HFF-Myc (cell line): ENCODE data around the gene POMZP3.
"Not testable (repeated sequence)": the region's sequence is repeated elsewhere in the genome, so short reads cannot be mapped to it uniquely, and the experiment has no call there.

Experiments
- DNase-seq: peaks from one replicate; pipeline ENCODE4 v3.0.0-alpha.2; 2011; ENCODE audit warnings: low read depth; ENCODE audit errors: extremely low read depth
- H3K4me3 ChIP-seq: replicated peaks from 2 replicates; pipeline ENCODE4 v1.5.1; 2011; ENCODE audit warnings: low read depth, mild to moderate bottlenecking, control low read depth, low read length

POMZP3 gene

GRCh38 chr7:76598590-76599264, 28.4 kb downstream of the POMZP3 start:
- H3K4me3 ChIP-seq, DNase-seq: not testable (repeated sequence)

GRCh38 chr7:76597288-76597687, 29.8 kb downstream of the POMZP3 start:
- not testable (repeated sequence) for DNase-seq, H3K4me3 ChIP-seq

- not testable (repeated sequence) for H3K4me3 ChIP-seq, DNase-seq
Observed at GRCh38 chr7:76592694-76593093, 34.4 kb downstream of the POMZP3 start.

- not testable (repeated sequence) for DNase-seq, H3K4me3 ChIP-seq
Observed at GRCh38 chr7:76591602-76592304, 35.3 kb downstream of the POMZP3 start.

- H3K4me3 ChIP-seq, DNase-seq: not testable (repeated sequence)
Observed at GRCh38 chr7:76591033-76591432, 36.0 kb downstream of the POMZP3 start.

DNA sequence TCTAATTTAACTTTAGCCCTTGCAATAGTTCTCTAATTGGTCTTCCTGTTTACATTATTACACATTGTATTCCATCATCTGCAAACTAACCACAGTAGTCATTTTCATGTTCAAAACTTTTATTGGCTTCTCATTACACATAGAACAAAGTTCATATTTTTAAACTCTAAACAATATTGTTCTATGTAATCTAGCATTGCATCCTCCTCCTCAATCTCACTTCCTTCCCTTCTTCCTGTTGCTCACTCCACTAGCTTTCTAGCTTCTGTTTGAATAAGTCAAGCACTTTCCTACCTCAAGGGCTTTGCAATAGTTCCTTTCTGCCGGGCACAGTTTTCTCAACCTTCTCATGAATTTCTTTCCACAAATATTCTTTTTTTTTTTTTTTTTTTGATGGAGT, 38.5 kb downstream of the POMZP3 start:
- H3K4me3 ChIP-seq, DNase-seq: not testable (repeated sequence)

DNA sequence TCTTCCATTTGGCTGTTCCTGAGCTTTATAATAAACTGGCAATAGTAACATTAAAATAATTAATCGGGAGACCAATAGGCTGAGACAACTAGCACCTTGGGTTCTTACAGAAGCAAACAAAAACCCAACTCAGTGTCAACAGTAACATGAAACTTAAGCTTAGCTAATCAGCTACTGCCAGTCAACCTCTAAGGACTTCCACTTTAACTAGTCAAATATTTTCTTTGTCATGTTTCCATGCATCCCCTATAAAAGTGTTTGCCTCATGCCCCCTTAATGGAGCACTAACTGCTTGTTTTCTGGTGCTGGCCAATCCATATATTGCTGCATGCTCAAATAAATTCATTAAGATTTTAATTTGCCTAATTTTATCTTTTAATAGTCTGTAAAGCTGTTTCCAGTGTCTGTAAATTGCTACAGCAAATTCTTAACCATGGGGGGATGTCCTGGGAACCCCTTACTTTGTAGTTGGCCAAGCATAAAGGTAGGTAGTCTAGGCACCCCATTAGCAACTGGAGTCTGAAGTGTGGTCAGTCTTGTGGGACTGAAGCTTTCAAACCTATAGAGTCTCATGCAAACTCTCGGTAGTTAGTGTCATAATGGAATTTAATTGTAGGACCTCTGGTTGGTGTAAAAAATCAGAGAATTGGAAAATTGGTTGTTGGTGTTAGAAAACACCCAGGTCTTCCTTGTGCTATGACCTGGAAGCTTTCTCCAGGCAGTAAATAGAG, 40.3 kb downstream of the POMZP3 start:
- not testable (repeated sequence) for DNase-seq, H3K4me3 ChIP-seq

GRCh38 chr7:76583636-76584281, 43.3 kb downstream of the POMZP3 start:
- peak; percentile 19 for DNase-seq
- H3K4me3 ChIP-seq: not testable (repeated sequence)

DNA sequence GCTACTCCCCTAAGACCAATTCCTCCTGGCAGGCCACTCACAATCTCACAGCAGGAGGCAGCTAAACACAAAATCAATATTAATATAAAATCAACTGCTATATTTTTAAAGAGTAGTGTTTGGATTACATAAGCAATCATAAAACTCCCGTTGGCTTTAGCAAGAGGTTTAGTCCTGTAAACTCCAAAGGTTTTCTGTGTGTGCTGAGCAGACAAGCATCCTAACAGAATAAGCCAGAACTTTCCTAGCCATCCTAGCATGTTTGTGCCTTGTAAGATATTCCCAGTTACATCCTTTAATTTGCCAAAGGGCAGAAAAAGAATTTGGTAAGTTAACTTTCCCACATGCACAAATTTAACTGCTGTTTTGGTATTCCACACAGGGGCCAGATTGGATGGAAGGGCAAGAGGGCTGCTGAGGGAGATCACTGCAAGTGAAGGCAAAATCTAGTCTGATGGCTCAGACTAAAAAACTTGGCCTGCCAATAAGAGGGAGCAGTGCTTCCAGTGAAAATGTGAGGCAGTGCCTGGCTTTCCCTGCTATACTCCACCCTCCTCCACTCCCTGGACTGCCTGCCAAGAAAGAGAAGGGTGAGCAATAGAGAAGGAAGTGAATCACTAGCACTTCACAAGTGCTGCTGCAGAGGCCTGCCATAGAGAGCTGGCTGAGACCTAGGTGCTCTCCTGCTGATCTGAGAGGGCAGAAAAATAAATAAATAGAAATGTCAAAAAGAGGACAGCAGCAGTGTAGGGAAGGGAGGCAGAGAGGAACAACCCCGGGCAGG, 44.0 kb downstream of the POMZP3 start:
- DNase-seq: peak; percentile 38
- H3K4me3 ChIP-seq: not testable (repeated sequence)

DNA sequence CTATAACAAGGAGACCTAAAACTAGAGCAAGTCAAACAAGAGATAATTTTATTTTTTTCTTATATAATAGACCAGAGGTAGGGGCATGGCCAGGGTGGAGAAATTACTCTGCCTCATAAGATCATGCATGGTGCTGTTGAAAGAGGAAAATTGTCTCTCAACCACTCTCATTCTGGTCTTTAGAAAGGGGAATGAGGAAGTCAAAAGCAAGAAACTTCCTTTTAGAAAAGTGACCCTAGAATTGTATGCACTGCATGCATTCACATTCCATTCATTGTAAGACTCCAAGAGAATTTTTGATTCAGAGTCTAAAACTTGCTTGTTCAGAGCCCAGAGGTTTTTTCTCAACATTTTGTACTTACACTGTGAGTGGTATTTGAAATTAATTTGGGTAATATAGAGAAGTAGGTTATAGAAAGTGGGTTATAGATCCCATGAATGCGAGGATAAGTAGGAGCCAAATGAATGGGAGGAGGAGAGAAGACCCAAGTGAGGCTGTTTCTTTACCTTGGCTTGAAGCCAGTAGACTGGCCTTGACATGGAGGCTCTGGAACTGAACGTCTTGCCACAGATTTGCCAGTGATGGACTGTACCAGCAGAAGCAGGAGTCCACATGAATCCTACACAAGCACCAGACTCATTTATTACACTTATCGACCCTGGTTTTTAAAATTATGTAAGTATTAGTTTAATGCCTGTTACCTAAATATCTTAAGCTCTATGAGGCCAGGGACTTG, 51.0 kb downstream of the POMZP3 start:
- not testable (repeated sequence) for H3K4me3 ChIP-seq, DNase-seq

DNA sequence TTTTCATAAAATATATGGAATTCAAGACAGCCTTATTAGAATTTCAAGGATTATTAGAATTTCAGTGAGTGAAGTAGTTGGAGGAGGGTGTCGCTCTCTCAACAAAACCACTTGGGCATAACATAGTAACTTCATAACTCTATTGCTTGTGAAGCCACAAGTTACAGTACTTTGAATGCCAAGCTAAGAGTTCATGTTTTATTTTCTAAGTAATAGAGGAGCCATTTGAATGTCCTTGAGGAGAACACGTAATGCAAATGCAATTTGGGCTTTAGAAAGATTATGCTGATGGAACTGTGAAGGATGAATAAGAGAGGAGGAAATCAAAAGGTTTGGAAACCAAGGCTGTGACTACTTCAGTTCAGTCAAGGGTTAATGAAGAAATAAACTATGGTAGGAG, 51.6 kb downstream of the POMZP3 start:
- not testable (repeated sequence) for H3K4me3 ChIP-seq, DNase-seq

DNA sequence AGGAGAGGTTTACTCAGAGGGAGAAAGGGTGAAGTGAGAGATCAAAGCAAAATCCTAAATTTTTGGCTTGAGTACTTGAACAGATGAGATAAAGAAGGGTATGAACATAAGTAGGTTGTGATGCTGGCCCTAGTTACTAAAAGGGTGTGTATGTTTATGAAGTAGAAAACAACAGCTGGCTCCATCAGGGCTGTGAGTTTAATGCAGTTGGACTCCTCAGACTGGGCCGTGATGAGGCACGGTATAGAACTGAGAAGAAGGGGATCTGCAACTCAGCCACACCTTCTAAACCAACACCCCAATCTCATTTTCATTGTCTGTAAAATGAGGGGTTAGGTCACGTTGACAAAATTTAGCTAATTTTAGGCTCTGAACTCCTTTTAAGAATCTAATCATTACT, 54.8 kb downstream of the POMZP3 start:
- DNase-seq, H3K4me3 ChIP-seq: not testable (repeated sequence)

- not testable (repeated sequence) for H3K4me3 ChIP-seq, DNase-seq
Observed at GRCh38 chr7:76570324-76570775, 56.7 kb downstream of the POMZP3 start.

- not testable (repeated sequence) for DNase-seq
Observed at GRCh38 chr7:76568742-76569141, 58.3 kb downstream of the POMZP3 start.

GRCh38 chr7:76567753-76568152, 59.3 kb downstream of the POMZP3 start:
- not testable (repeated sequence) for H3K4me3 ChIP-seq, DNase-seq

More at GRCh38 chr7:76568742-76569141, 58.3 kb downstream of the POMZP3 start:
- H3K4me3 ChIP-seq: not testable (repeated sequence)

DNA sequence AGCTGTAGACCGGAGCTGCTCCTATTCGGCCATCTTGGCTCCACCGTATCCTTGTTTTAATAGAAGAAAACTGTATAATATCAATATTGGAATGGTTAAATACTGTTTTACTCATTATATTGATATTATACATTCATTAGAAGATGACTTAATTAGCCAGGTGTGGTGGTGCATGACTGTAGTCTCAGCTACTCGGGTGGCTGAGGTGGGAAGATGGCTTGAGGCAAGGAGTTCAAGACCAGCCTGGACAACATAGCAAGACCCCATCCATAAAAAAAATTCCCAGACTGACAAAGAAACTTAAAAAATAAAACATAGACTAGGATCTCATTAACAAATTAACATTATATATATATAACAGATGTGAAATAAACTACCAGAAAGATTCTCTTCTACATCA, 59.8 kb downstream of the POMZP3 start:
- not testable (repeated sequence) for DNase-seq, H3K4me3 ChIP-seq

DNA sequence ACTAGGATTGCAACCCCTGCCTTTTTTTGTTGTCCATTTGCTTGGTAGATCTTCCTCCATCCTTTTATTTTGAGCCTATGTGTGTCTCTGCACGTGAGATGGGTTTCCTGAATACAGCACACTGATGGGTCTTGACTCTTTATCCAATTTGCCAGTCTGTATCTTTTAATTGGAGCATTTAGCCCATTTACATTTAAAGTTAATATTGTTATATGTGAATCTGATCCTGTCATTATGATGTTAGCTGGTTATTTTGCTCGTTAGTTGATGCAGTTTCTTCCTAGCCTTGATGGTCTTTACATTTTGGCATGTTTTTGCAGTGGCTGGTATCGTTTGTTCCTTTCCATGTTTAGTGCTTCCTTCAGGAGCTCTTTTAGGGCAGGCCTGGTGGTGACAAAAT, 62.1 kb downstream of the POMZP3 start:
- H3K4me3 ChIP-seq, DNase-seq: not testable (repeated sequence)
